H9 (cell line): Measurements from ENCODE around the gene APBB2. TPM values are rescaled to one million over a fixed set of nuclear protein-coding genes. Genes with fewer than 3 reads are reported as not detected.

Experiments
- DNase-seq: peaks from one replicate; pipeline ENCODE4 v3.0.0-alpha.2; 2017
- H2AFZ ChIP-seq: one replicate; pipeline ENCODE4 v1.6.1; 2013; ENCODE audit warnings: mild to moderate bottlenecking, low read length, control low read depth, moderate library complexity
- H2AK5ac ChIP-seq: 2 replicates; pipeline ENCODE4 v1.6.1; 2013; ENCODE audit warnings: low read length, control low read depth, mixed read lengths; ENCODE audit not compliant: insufficient read length
- H2BK120ac ChIP-seq: one replicate; pipeline ENCODE4 v1.6.1; 2013; ENCODE audit warnings: low read depth, mild to moderate bottlenecking, low read length, control low read depth, inconsistent platforms; ENCODE audit not compliant: poor library complexity, severe bottlenecking
- H2BK12ac ChIP-seq: 2 replicates; pipeline ENCODE4 v1.6.1; 2013; ENCODE audit warnings: low read length, control low read depth, mixed read lengths, low read depth; ENCODE audit not compliant: insufficient read length
- H2BK15ac ChIP-seq: 2 replicates; pipeline ENCODE4 v1.6.1; 2013; ENCODE audit warnings: low read depth, low read length, control low read depth
- H2BK20ac ChIP-seq: one replicate; pipeline ENCODE4 v1.6.1; 2013; ENCODE audit warnings: low read depth, mild to moderate bottlenecking, low read length, control low read depth, inconsistent platforms; ENCODE audit not compliant: poor library complexity, severe bottlenecking
- H2BK5ac ChIP-seq: 2 replicates; pipeline ENCODE4 v1.6.1; 2013; ENCODE audit warnings: low read length, control low read depth, mixed read lengths; ENCODE audit not compliant: insufficient read length
- H3K14ac ChIP-seq: 2 replicates; pipeline ENCODE4 v1.6.1; 2013; ENCODE audit warnings: low read length, control low read depth; ENCODE audit not compliant: insufficient read depth
- H3K18ac ChIP-seq: 2 replicates; pipeline ENCODE4 v1.6.1; 2013; ENCODE audit warnings: low read depth, mild to moderate bottlenecking, mixed read lengths, low read length, control low read depth; ENCODE audit not compliant: insufficient read length
- H3K23ac ChIP-seq: 2 replicates; pipeline ENCODE4 v1.6.1; 2013; ENCODE audit warnings: low read length, control low read depth, mixed read lengths, low read depth; ENCODE audit not compliant: insufficient read length
- H3K23me2 ChIP-seq: 2 replicates; pipeline ENCODE4 v1.6.1; 2013; ENCODE audit warnings: low read depth, mild to moderate bottlenecking, mixed read lengths, low read length, control low read depth; ENCODE audit not compliant: insufficient read length, poor library complexity, severe bottlenecking
- H3K27ac ChIP-seq: 2 replicates; pipeline ENCODE4 v1.5.1; 2013; ENCODE audit warnings: low read length, control low read depth, mixed read lengths, low read depth; ENCODE audit not compliant: insufficient read length
- H3K27me3 ChIP-seq: 2 replicates; pipeline ENCODE4 v1.6.1; 2013; ENCODE audit warnings: low read length, control low read depth, inconsistent platforms; ENCODE audit not compliant: insufficient read depth
- H3K4ac ChIP-seq: 2 replicates; pipeline ENCODE4 v1.6.1; 2013; ENCODE audit warnings: low read depth, mild to moderate bottlenecking, control low read depth, inconsistent platforms, low read length, moderate library complexity
- H3K4me1 ChIP-seq: 2 replicates; pipeline ENCODE4 v1.6.1; 2013; ENCODE audit warnings: low read length, control low read depth, inconsistent platforms; ENCODE audit not compliant: insufficient read depth
- H3K4me2 ChIP-seq: 2 replicates; pipeline ENCODE4 v1.6.1; 2013; ENCODE audit warnings: low read length, control low read depth, mixed read lengths; ENCODE audit not compliant: insufficient read length, insufficient read depth
- H3K56ac ChIP-seq: 2 replicates; pipeline ENCODE4 v1.6.1; 2013; ENCODE audit warnings: low read depth, mild to moderate bottlenecking, mixed read lengths, low read length, control low read depth; ENCODE audit not compliant: insufficient read length
- H3K79me1 ChIP-seq: 2 replicates; pipeline ENCODE4 v1.6.1; 2013; ENCODE audit warnings: low read depth, mild to moderate bottlenecking, moderate library complexity, low read length, control low read depth, inconsistent platforms; ENCODE audit not compliant: insufficient read depth, poor library complexity, severe bottlenecking
- H3K79me2 ChIP-seq: 2 replicates; pipeline ENCODE4 v1.6.1; 2013; ENCODE audit warnings: low read length, control low read depth, inconsistent platforms; ENCODE audit not compliant: insufficient read depth
- H3K9ac ChIP-seq: 2 replicates; pipeline ENCODE4 v1.6.1; 2013; ENCODE audit warnings: low read length, control low read depth, mixed read lengths; ENCODE audit not compliant: insufficient read length; ENCODE audit errors: extremely low read depth
- H3K9me3 ChIP-seq: one replicate; pipeline ENCODE4 v1.6.1; 2013; ENCODE audit warnings: low read depth, low read length, inconsistent platforms; ENCODE audit not compliant: control insufficient read depth
- H3T11ph ChIP-seq: one replicate; pipeline ENCODE4 v1.6.1; 2013; ENCODE audit warnings: mild to moderate bottlenecking, low read length, control low read depth, inconsistent platforms
- H4K20me1 ChIP-seq: one replicate; pipeline ENCODE4 v1.6.1; 2013; ENCODE audit not compliant: control insufficient read depth, insufficient read length, insufficient read depth
- H4K5ac ChIP-seq: 2 replicates; pipeline ENCODE4 v1.6.1; 2013; ENCODE audit warnings: low read depth, mild to moderate bottlenecking, mixed read lengths, low read length, control low read depth; ENCODE audit not compliant: insufficient read length
- H4K8ac ChIP-seq: replicated peaks from 2 replicates; pipeline ENCODE4 v1.6.1; 2013; ENCODE audit warnings: low read length, control low read depth, mixed read lengths, low read depth; ENCODE audit not compliant: insufficient read length
- H4K91ac ChIP-seq: 2 replicates; pipeline ENCODE4 v1.6.1; 2013; ENCODE audit warnings: low read depth, mild to moderate bottlenecking, moderate library complexity, mixed read lengths, low read length, control low read depth; ENCODE audit not compliant: insufficient read length
- H3K27ac Mint-ChIP-seq, 3 experiments: 2 replicates in 2 of 3; 3 replicates in 1 of 3; pipeline ENCODE4 v1.8.0; 2020 to 2021; ENCODE audit warnings: mixed read lengths in 3 of 3, mild to moderate bottlenecking in 1 of 3, moderate library complexity in 1 of 3
- H3K27me3 Mint-ChIP-seq: 2 replicates; pipeline ENCODE4 v1.8.0; 2021; ENCODE audit warnings: low read depth, mild to moderate bottlenecking, moderate library complexity, mixed read lengths
- H3K36me3 Mint-ChIP-seq, 3 experiments: 2 replicates in 2 of 3; 3 replicates in 1 of 3; pipeline ENCODE4 v1.8.0; 2020 to 2021; ENCODE audit warnings: low read depth in 3 of 3, mixed read lengths in 3 of 3; ENCODE audit not compliant: insufficient read depth in 1 of 3
- H3K4me1 Mint-ChIP-seq, 2 experiments: 2 replicates each; pipeline ENCODE4 v1.8.0; 2020; ENCODE audit warnings: mixed read lengths in 2 of 2
- H3K4me3 Mint-ChIP-seq, 2 experiments: 2 replicates in 1 of 2; 3 replicates in 1 of 2; pipeline ENCODE4 v1.8.0; 2020 to 2021; ENCODE audit warnings: mild to moderate bottlenecking in 2 of 2, mixed read lengths in 2 of 2, moderate library complexity in 1 of 2
- H3K9me3 Mint-ChIP-seq, 2 experiments: 2 replicates in 1 of 2; 3 replicates in 1 of 2; pipeline ENCODE4 v1.8.0; 2020; ENCODE audit warnings: mild to moderate bottlenecking in 2 of 2, mixed read lengths in 2 of 2, moderate library complexity in 1 of 2
- CTCF ChIP-seq: fragments of 200-600 bp; sonication (generic); conservative IDR thresholded peaks from 3 replicates; pipeline ENCODE4 v1.8.0; 2021; ENCODE audit warnings: antibody characterized with exemption, mild to moderate bottlenecking
- WGBS: extraction: QIAGEN DNeasy Blood & Tissue Kit; methylation state at CpG from one replicate; pipeline ENCODE4 v1.1.7; 2013; ENCODE audit warnings: missing lambda C conversion rate, low lambda C conversion rate, mixed read lengths; ENCODE audit not compliant: insufficient read length; ENCODE audit errors: extremely low coverage; 5-methylcytosine and 5-hydroxymethylcytosine counted together
- total RNA-seq: library from RNA; stranded (reverse); gene quantifications from 2 replicates; pipeline ENCODE4 v1.2.1, GENCODE V29; 2021

APBB2 gene
- total RNA-seq, 1 experiment from 2014 or later: 39.6 TPM

- H3K27ac Mint-ChIP-seq: peak overlapping the region in 2 of 3 experiments; percentile 34 to 63; a peak in 2 of 7 replicates
Measured at GRCh38 chr4:41196633-41197332, 17.6 kb downstream of the APBB2 start.

More at GRCh38 chr4:41196633-41197332, 17.6 kb downstream of the APBB2 start:
- Histone ChIP-seq H2BK120ac (no peak overlapping the region), H3K4me1 (no peaks in the 10 kb centered on the region), H2BK15ac (no peak overlapping the region), H2BK5ac (no peak overlapping the region), H3K79me1 (no peaks in the 10 kb centered on the region), H4K91ac (no peak overlapping the region), H3K4ac (no peak overlapping the region), H2AFZ (no peak overlapping the region), H3K79me2 (peaks cover 4% of the 10 kb centered on the region; the same call in 1 of the 2 replicates), H2BK20ac (no peak overlapping the region), H3K56ac (no peak overlapping the region), H3K9me3 (no peaks in the 10 kb centered on the region), H3K14ac (no peak overlapping the region), H3K27ac (no peak overlapping the region), H3T11ph (no peak overlapping the region), H3K27me3 (no peaks in the 10 kb centered on the region), H2AK5ac (no peak overlapping the region), H4K8ac (no peak overlapping the region), H4K5ac (no peak overlapping the region), H3K4me2 (no peak overlapping the region), H3K18ac (no peak overlapping the region), H3K9ac (no peak overlapping the region), H3K23ac (no peak overlapping the region), H3K23me2 (no peaks in the 10 kb centered on the region), H4K20me1 (no peaks in the 10 kb centered on the region), H2BK12ac (no peak overlapping the region)
- peaks cover 0 to 4% (median 0%) of the 10 kb centered on the region in 3 experiments; a peak in 1 of 7 replicates for H3K36me3 Mint-ChIP-seq
- peaks cover 4 to 9% of the 10 kb centered on the region in 2 experiments; a peak in 3 of 4 replicates for H3K4me1 Mint-ChIP-seq
- H3K27me3 Mint-ChIP-seq: no peaks in the 10 kb centered on the region
- WGBS: no CpG with 5 or more reads among the region's 6 CpGs
- H3K9me3 Mint-ChIP-seq: no peaks in the 10 kb centered on the region; a peak in 1 of 5 replicates
- H3K4me3 Mint-ChIP-seq: no peak overlapping the region
- TF ChIP-seq CTCF: no peak
- no peak for DNase-seq
